G401 (cell line): ENCODE data around the gene UBE3B. TPM values are rescaled to one million over a fixed set of nuclear protein-coding genes. Genes with fewer than 3 reads are reported as not detected.

Source experiments
- DNase-seq: peaks from one replicate; pipeline ENCODE4 v3.0.0-alpha.2; 2015; ENCODE audit warnings: low spot score
- in situ Hi-C: cut with HindIII; loops from 2 replicates; pipeline ENCODE4 v1.10.0; 2016; ENCODE audit warnings: low sequenced_read_pairs, mixed read lengths
- total RNA-seq: library from RNA; depleted of rRNA; stranded (reverse); fragments of >200 nt; shearing (Covaris generic); gene quantifications from 2 replicates; pipeline ENCODE4 v1.2.3, GENCODE V29; 2014

Gene UBE3B
- total RNA-seq, 1 experiment from 2014 or later, result 20.3 TPM

- no peak for DNase-seq
- in situ Hi-C loops, result no loop called here
Measured at GRCh38 chr12:109519787-109520186, 42.4 kb downstream of the UBE3B start.

- in situ Hi-C loops, result no loop called here
Measured at GRCh38 chr12:109521831-109522230, 44.4 kb downstream of the UBE3B start.

GRCh38 chr12:109523071-109523470, 45.6 kb downstream of the UBE3B start:
- peak; percentile 80 for DNase-seq
- in situ Hi-C loops, result no loop called here

More at GRCh38 chr12:109521831-109522230, 44.4 kb downstream of the UBE3B start:
- no peak for DNase-seq

GRCh38 chr12:109523504-109523903, 46.1 kb downstream of the UBE3B start:
- in situ Hi-C loops, result no loop called here
- DNase-seq, result no peak

GRCh38 chr12:109524466-109525278, 47.2 kb downstream of the UBE3B start:
- in situ Hi-C loops, result no loop called here
- no peak for DNase-seq

GRCh38 chr12:109525279-109525585, 47.8 kb downstream of the UBE3B start:
- in situ Hi-C loops, result no loop called here
- no peak for DNase-seq

- no peak for DNase-seq
- in situ Hi-C loops, result no loop called here
Measured at GRCh38 chr12:109527489-109528123, 50.2 kb downstream of the UBE3B start.

- in situ Hi-C loops, result no loop called here
- DNase-seq, result no peak
Measured at GRCh38 chr12:109529691-109530640, 52.5 kb downstream of the UBE3B start.

- in situ Hi-C loops, result no loop called here
- no peak for DNase-seq
Measured at GRCh38 chr12:109531411-109531810, 54.0 kb downstream of the UBE3B start.

- in situ Hi-C loops, result no loop called here
- DNase-seq, result no peak
Measured at GRCh38 chr12:109532721-109533486, 55.5 kb downstream of the UBE3B start.

GRCh38 chr12:109533487-109533740, 56.0 kb downstream of the UBE3B start:
- in situ Hi-C loops, result no loop called here

GRCh38 chr12:109534456-109534855, 57.0 kb downstream of the UBE3B start:
- no peak for DNase-seq
- in situ Hi-C loops, result no loop called here

More at GRCh38 chr12:109533487-109533740, 56.0 kb downstream of the UBE3B start:
- no peak for DNase-seq

GRCh38 chr12:109535231-109535862, 57.9 kb downstream of the UBE3B start:
- no peak for DNase-seq
- in situ Hi-C loops, result no loop called here

- no peak for DNase-seq
- in situ Hi-C loops, result no loop called here
Measured at GRCh38 chr12:109535863-109536250, 58.4 kb downstream of the UBE3B start.

- in situ Hi-C loops, result no loop called here
- DNase-seq, result no peak
Measured at GRCh38 chr12:109537136-109537535, 59.7 kb downstream of the UBE3B start.

- no peak for DNase-seq
- in situ Hi-C loops, result no loop called here
Measured at GRCh38 chr12:109538191-109538863, 60.9 kb downstream of the UBE3B start.

- DNase-seq, result no peak
- in situ Hi-C loops, result no loop called here
Measured at GRCh38 chr12:109539508-109539907, 62.1 kb downstream of the UBE3B start.
